Uterus (tissue), 2 donors: Measurements from ENCODE around the gene ADD1.
"Not testable (repeated sequence)": the region's sequence is repeated elsewhere in the genome, so short reads cannot be mapped to it uniquely, and the experiment has no call there.

Experiments
- CTCF ChIP-seq, 4 experiments: fragments of 200-600 bp in 2 of 4; fragments of 450-650 bp in 2 of 4; sonication (generic) in 2 of 4; IDR thresholded peaks; one replicate each; pipeline ENCODE4 v1.5.1; 2016 to 2019; ENCODE audit warnings: antibody characterized with exemption in 4 of 4, mild to moderate bottlenecking in 2 of 4, moderate library complexity in 1 of 4
- POLR2A ChIP-seq, 2 donors: fragments of 450-650 bp; IDR thresholded peaks; one replicate each; pipeline ENCODE4 v1.6.1; 2016; ENCODE audit warnings: antibody characterized with exemption in 2 of 2, mild to moderate bottlenecking in 1 of 2, moderate library complexity in 1 of 2

GRCh38 chr4:2938411-2938810 is 94.8 kb downstream of the ADD1 start:
- not testable (repeated sequence) for TF ChIP-seq POLR2A, CTCF (IDR thresholded peaks at IDR 0.05)
